ENCODE data around the gene UVRAG.

The UVRAG gene

DNA sequence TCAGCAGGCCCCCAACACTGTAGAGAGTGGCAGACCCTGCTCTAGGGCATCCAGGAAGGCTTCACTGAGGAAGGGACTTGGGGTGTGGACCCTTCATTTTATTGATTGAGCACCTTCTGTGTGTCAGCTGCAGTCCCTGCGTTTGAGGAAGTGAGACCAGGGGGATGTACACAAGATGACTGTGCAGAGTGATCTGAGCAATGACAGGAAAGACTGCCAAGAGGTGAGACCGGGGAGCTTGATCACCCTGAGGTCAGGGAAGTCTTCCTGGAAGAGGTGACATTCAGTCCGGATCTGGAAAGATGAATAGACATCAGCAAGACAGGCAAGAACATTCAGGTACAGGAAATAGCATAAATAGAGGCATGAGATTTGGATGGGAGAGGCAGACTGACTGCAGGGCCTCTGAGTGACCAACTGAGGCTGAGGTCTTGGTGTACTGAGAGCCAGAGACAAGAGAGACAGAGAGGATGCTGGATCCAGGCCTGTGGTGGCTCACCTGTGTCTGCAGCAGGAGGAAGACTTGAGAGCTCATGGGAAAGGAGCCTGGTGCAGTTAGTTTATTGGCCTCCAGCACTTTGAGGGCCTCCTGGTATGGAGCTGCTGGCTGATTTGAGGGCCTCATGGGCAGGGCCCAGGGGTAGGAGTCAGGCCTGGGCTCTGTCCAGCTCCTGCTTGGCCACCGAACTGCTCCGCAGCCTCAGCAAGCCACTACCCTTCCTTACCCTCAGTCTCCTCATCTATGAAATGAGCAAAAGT, 41.2 kb upstream of the UVRAG start:
- Histone ChIP-seq H3K4me1 (ENCODE audit: control insufficient read depth, insufficient read depth, low read length) (no peaks in the 10 kb centered on the region), H3K9me3 (ENCODE audit: control insufficient read depth, insufficient read depth, low read depth, low read length) (no peaks in the 10 kb centered on the region), H3K4me3 (ENCODE audit: low read depth, low read length) (no peak overlapping the region), H3K27ac (ENCODE audit: extremely low read depth, low read depth, low read length) (no peak overlapping the region), H3K36me3 (ENCODE audit: control insufficient read depth in 2 of 2, insufficient read depth in 1 of 2, low read length in 2 of 2) (no peaks in the 10 kb centered on the region)
- ChIA-PET POLR2A (no interaction called here), CTCF (interaction anchor here (1.1 kb wide), 1 partner anchor 50 kb away, joined by 3 read pairs; no protein-coding TSS in a partner anchor)
- no peak for TF ChIP-seq ZNF19 (tag by site-specific recombination; IDR thresholded peaks at IDR 0.05; ENCODE audit: low read depth)
- no peak for TF ChIP-seq ZNF555 (tag by site-specific recombination; conservative IDR thresholded peaks at IDR 0.05)
- TF ChIP-seq, protein P1, sequence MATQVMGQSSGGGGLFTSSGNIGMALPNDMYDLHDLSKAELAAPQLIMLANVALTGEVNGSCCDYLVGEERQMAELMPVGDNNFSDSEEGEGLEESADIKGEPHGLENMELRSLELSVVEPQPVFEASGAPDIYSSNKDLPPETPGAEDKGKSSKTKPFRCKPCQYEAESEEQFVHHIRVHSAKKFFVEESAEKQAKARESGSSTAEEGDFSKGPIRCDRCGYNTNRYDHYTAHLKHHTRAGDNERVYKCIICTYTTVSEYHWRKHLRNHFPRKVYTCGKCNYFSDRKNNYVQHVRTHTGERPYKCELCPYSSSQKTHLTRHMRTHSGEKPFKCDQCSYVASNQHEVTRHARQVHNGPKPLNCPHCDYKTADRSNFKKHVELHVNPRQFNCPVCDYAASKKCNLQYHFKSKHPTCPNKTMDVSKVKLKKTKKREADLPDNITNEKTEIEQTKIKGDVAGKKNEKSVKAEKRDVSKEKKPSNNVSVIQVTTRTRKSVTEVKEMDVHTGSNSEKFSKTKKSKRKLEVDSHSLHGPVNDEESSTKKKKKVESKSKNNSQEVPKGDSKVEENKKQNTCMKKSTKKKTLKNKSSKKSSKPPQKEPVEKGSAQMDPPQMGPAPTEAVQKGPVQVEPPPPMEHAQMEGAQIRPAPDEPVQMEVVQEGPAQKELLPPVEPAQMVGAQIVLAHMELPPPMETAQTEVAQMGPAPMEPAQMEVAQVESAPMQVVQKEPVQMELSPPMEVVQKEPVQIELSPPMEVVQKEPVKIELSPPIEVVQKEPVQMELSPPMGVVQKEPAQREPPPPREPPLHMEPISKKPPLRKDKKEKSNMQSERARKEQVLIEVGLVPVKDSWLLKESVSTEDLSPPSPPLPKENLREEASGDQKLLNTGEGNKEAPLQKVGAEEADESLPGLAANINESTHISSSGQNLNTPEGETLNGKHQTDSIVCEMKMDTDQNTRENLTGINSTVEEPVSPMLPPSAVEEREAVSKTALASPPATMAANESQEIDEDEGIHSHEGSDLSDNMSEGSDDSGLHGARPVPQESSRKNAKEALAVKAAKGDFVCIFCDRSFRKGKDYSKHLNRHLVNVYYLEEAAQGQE (tag by site-specific recombination; IDR thresholded peaks at IDR 0.05): 0 out of 2 replicates have a peak, but pooled peaks have one; percentile 24
- no peak for TF ChIP-seq SCRT1 (tag by site-specific recombination; IDR thresholded peaks at IDR 0.05; ENCODE audit: borderline replicate concordance)
- TF ChIP-seq TRIM28 (IDR thresholded peaks at IDR 0.05; ENCODE audit: borderline replicate concordance, low read length): no peak
- TF ChIP-seq ZNF664 (tag by site-specific recombination; IDR thresholded peaks at IDR 0.05): no peak
- no peak for TF ChIP-seq MYNN (tag by site-specific recombination; IDR thresholded peaks at IDR 0.05; ENCODE audit: borderline replicate concordance)
- no peak for TF ChIP-seq ZNF223 (tag by site-specific recombination; IDR thresholded peaks at IDR 0.05)

GRCh38 chr11:75775056-75775455, 40.0 kb upstream of the UVRAG start:
- no peaks in the 10 kb centered on the region for H3K4me1 ChIP-seq (ENCODE audit: control insufficient read depth, insufficient read depth, low read length)
- no peaks in the 10 kb centered on the region for H3K9me3 ChIP-seq (ENCODE audit: control insufficient read depth, insufficient read depth, low read depth, low read length)
- ChIA-PET POLR2A (no interaction called here), CTCF (interaction anchor here (0.6 to 1.4 kb wide), 3 partner anchors 28 to 518 kb away, joined by 3 to 6 read pairs (median 4); no protein-coding TSS in a partner anchor)
- H3K27ac ChIP-seq (ENCODE audit: extremely low read depth, low read depth, low read length): no peak overlapping the region
- no peak overlapping the region for H3K4me3 ChIP-seq (ENCODE audit: low read depth, low read length)
- no peaks in the 10 kb centered on the region for H3K36me3 ChIP-seq (ENCODE audit: control insufficient read depth in 2 of 2, insufficient read depth in 1 of 2, low read length in 2 of 2)
- TF ChIP-seq, protein P2, sequence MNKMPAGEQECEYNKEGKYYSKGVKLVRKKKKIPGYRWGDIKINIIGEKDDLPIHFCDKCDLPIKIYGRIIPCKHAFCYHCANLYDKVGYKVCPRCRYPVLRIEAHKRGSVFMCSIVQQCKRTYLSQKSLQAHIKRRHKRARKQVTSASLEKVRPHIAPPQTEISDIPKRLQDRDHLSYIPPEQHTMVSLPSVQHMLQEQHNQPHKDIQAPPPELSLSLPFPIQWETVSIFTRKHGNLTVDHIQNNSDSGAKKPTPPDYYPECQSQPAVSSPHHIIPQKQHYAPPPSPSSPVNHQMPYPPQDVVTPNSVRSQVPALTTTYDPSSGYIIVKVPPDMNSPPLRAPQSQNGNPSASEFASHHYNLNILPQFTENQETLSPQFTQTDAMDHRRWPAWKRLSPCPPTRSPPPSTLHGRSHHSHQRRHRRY (tag by site-specific recombination; IDR thresholded peaks at IDR 0.05): no peak
- TF ChIP-seq ZNF16 (tag by site-specific recombination; IDR thresholded peaks at IDR 0.05; ENCODE audit: low read depth) (no peak), ZNF133 (tag by site-specific recombination; IDR thresholded peaks at IDR 0.05) (no peak), ZNF624 (tag by site-specific recombination; IDR thresholded peaks at IDR 0.05) (no peak), ZNF423 (tag by site-specific recombination; IDR thresholded peaks at IDR 0.05) (no peak), CTCF (tag by site-specific recombination; IDR thresholded peaks at IDR 0.05) (no peak), PRDM10 (tag by site-specific recombination; IDR thresholded peaks at IDR 0.05) (no peak), ZNF654 (tag by site-specific recombination; IDR thresholded peaks at IDR 0.05; ENCODE audit: low read depth) (no peak), ZSCAN18 (tag by site-specific recombination; IDR thresholded peaks at IDR 0.05) (no peak), ZNF223 (tag by site-specific recombination; IDR thresholded peaks at IDR 0.05) (no peak), ZNF530 (tag by site-specific recombination; IDR thresholded peaks at IDR 0.05; ENCODE audit: low read depth) (no peak)

All from HEK293 (cell line).